Uterus (tissue), 2 donors: ENCODE measurements around the gene DUSP7.

ENCODE experiments used
- POLR2A ChIP-seq, 2 donors: fragments of 450-650 bp; IDR thresholded peaks; one replicate each; pipeline ENCODE4 v1.6.1; 2016; ENCODE audit warnings: antibody characterized with exemption in 2 of 2, mild to moderate bottlenecking in 1 of 2, moderate library complexity in 1 of 2
- TF ChIP-seq, protein P1 (sequence below), 4 experiments: fragments of 200-600 bp in 2 of 4; fragments of 450-650 bp in 2 of 4; sonication (generic) in 2 of 4; IDR thresholded peaks; one replicate each; pipeline ENCODE4 v1.5.1; 2016 to 2019; ENCODE audit warnings: antibody characterized with exemption in 4 of 4, mild to moderate bottlenecking in 2 of 4, moderate library complexity in 1 of 4

DNA sequence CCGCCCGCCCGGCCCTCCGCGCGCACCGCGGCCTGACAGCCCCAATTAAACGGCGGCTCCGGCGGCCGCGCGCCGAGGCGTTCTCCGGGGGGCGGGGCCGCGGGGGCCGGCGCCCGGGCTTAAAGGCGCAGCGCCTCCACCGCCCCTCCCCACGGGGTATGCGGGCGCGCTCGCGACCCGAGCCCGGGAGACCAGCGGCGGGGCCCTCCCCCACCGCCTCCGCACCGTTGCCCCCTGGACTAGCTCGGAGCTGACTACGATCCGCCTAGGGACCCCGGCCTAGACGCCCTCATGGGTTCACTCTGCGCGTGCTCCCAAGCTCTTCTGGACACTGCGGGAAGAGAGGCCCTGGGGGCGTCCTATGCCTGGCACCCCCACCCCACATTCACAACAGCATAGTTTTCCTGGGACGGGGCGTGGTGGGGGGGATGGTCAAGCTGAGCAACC, at the start of gene DUSP7:
- TF ChIP-seq, protein P1, sequence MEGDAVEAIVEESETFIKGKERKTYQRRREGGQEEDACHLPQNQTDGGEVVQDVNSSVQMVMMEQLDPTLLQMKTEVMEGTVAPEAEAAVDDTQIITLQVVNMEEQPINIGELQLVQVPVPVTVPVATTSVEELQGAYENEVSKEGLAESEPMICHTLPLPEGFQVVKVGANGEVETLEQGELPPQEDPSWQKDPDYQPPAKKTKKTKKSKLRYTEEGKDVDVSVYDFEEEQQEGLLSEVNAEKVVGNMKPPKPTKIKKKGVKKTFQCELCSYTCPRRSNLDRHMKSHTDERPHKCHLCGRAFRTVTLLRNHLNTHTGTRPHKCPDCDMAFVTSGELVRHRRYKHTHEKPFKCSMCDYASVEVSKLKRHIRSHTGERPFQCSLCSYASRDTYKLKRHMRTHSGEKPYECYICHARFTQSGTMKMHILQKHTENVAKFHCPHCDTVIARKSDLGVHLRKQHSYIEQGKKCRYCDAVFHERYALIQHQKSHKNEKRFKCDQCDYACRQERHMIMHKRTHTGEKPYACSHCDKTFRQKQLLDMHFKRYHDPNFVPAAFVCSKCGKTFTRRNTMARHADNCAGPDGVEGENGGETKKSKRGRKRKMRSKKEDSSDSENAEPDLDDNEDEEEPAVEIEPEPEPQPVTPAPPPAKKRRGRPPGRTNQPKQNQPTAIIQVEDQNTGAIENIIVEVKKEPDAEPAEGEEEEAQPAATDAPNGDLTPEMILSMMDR (IDR thresholded peaks at IDR 0.05), result no peak
- no peak for TF ChIP-seq POLR2A (IDR thresholded peaks at IDR 0.05)
